Loucy (cell line): ENCODE results near the gene NFYB.

Experiments used
- H2AFZ ChIP-seq: fragments of 200-600 bp; sonication (generic); 2 replicates; pipeline ENCODE4 v1.6.0; 2016; ENCODE audit warnings: antibody characterized with exemption, mild to moderate bottlenecking, low read length, moderate library complexity
- H3F3A ChIP-seq: fragments of 200-600 bp; 2 replicates; pipeline ENCODE4 v1.6.0; 2016; ENCODE audit warnings: antibody characterized with exemption, low read depth, mild to moderate bottlenecking
- H3K27me3 ChIP-seq: fragments of 200-600 bp; sonication (generic); 2 replicates; pipeline ENCODE4 v1.6.1; 2014; ENCODE audit warnings: low read length, mild to moderate bottlenecking; ENCODE audit not compliant: insufficient read depth, poor library complexity, severe bottlenecking
- H3K36me3 ChIP-seq: fragments of 200-600 bp; sonication (generic); 2 replicates; pipeline ENCODE4 v1.6.1; 2016; ENCODE audit warnings: low read length; ENCODE audit not compliant: insufficient read depth
- H3K4me1 ChIP-seq: fragments of 200-600 bp; sonication (generic); 2 replicates; pipeline ENCODE4 v1.5.1; 2014; ENCODE audit warnings: low read length, mild to moderate bottlenecking; ENCODE audit not compliant: insufficient read depth, poor library complexity, severe bottlenecking
- H3K4me2 ChIP-seq: fragments of 200-600 bp; sonication (generic); 2 replicates; pipeline ENCODE4 v1.6.0; 2014; ENCODE audit warnings: antibody characterized with exemption, low read length, low read depth, mild to moderate bottlenecking; ENCODE audit not compliant: poor library complexity, severe bottlenecking
- H3K4me3 ChIP-seq: fragments of 200-600 bp; sonication (generic); 2 replicates; pipeline ENCODE4 v1.5.1; 2014; ENCODE audit warnings: low read length, mild to moderate bottlenecking, mixed read lengths; ENCODE audit not compliant: poor library complexity, severe bottlenecking
- H3K79me2 ChIP-seq: fragments of 200-600 bp; sonication (generic); 2 replicates; pipeline ENCODE4 v1.6.1; 2014; ENCODE audit warnings: low read length; ENCODE audit not compliant: insufficient read depth
- H3K9ac ChIP-seq: fragments of 200-600 bp; sonication (generic); 2 replicates; pipeline ENCODE4 v1.6.0; 2014; ENCODE audit warnings: mild to moderate bottlenecking, low read depth, low read length, moderate library complexity; ENCODE audit not compliant: poor library complexity, severe bottlenecking
- H3K9me2 ChIP-seq: fragments of 200-600 bp; sonication (generic); replicated peaks from 2 replicates; pipeline ENCODE4 v1.6.1; 2016; ENCODE audit warnings: low read depth, low read length, mixed read lengths
- H3K9me3 ChIP-seq: fragments of 200-600 bp; sonication (generic); 2 replicates; pipeline ENCODE4 v1.6.1; 2014; ENCODE audit warnings: mild to moderate bottlenecking, antibody characterized with exemption, low read length, low read depth; ENCODE audit not compliant: insufficient read depth
- H4K20me1 ChIP-seq: fragments of 200-600 bp; sonication (generic); 2 replicates; pipeline ENCODE4 v1.6.0; 2014; ENCODE audit warnings: antibody characterized with exemption, low read length, mild to moderate bottlenecking; ENCODE audit not compliant: insufficient read depth, poor library complexity, severe bottlenecking
- CTCF ChIP-seq: fragments of 200-600 bp; sonication (generic); conservative IDR thresholded peaks from 2 replicates; pipeline ENCODE4 v1.5.1; 2014; ENCODE audit warnings: mild to moderate bottlenecking, antibody characterized with exemption, low read length
- EZH2phosphoT487 ChIP-seq: fragments of 200-600 bp; IDR thresholded peaks from 2 replicates; pipeline ENCODE4 v1.6.1; 2018; ENCODE audit warnings: antibody characterized with exemption, mild to moderate bottlenecking, moderate library complexity, borderline replicate concordance

The NFYB gene

GRCh38 chr12:104150416-104150815 is 12.4 kb upstream of the NFYB start:
- no peaks in the 10 kb centered on the region for H3K27me3 ChIP-seq
- no peak overlapping the region for H2AFZ ChIP-seq

GRCh38 chr12:104147346-104147745 is 9.3 kb upstream of the NFYB start:
- Histone ChIP-seq H3K4me3 (no peak overlapping the region), H4K20me1 (no peaks in the 10 kb centered on the region), H2AFZ (no peak overlapping the region), H3K9me2 (no peaks in the 10 kb centered on the region), H3K4me1 (no peaks in the 10 kb centered on the region), H3F3A (no peaks in the 10 kb centered on the region), H3K79me2 (no peaks in the 10 kb centered on the region), H3K36me3 (no peaks in the 10 kb centered on the region), H3K27me3 (no peaks in the 10 kb centered on the region), H3K9ac (no peak overlapping the region), H3K4me2 (no peak overlapping the region), H3K9me3 (0 out of 2 replicates have a peak, but pooled peaks cover 4% of the 10 kb centered on the region)
- TF ChIP-seq CTCF (no peak), EZH2phosphoT487 (no peak)

More at GRCh38 chr12:104150416-104150815, 12.4 kb upstream of the NFYB start:
- Histone ChIP-seq H3K9ac (no peak overlapping the region), H3K9me2 (no peaks in the 10 kb centered on the region), H3K36me3 (no peaks in the 10 kb centered on the region), H3K4me3 (no peak overlapping the region), H3K4me2 (no peak overlapping the region), H3K79me2 (no peaks in the 10 kb centered on the region), H3K9me3 (no peaks in the 10 kb centered on the region), H4K20me1 (no peaks in the 10 kb centered on the region), H3K4me1 (no peaks in the 10 kb centered on the region), H3F3A (no peaks in the 10 kb centered on the region)
- TF ChIP-seq CTCF (no peak), EZH2phosphoT487 (no peak)

GRCh38 chr12:104143918-104144317 is 5.9 kb upstream of the NFYB start:
- H3K4me2 ChIP-seq: no peak overlapping the region
- 0 out of 2 replicates have a peak, but pooled peaks cover 4% of the 10 kb centered on the region for H3K9me3 ChIP-seq
- H3K36me3 ChIP-seq: no peaks in the 10 kb centered on the region
- TF ChIP-seq EZH2phosphoT487 (no peak), CTCF (no peak)
- no peaks in the 10 kb centered on the region for H3K27me3 ChIP-seq
- H3F3A ChIP-seq: 0 out of 2 replicates have a peak, but pooled peaks cover 3% of the 10 kb centered on the region
- no peak overlapping the region for H3K4me3 ChIP-seq
- no peak overlapping the region for H2AFZ ChIP-seq
- no peaks in the 10 kb centered on the region for H3K79me2 ChIP-seq
- H4K20me1 ChIP-seq: no peaks in the 10 kb centered on the region
- peaks cover 2% of the 10 kb centered on the region for H3K4me1 ChIP-seq
- H3K9me2 ChIP-seq: no peaks in the 10 kb centered on the region
- H3K9ac ChIP-seq: no peak overlapping the region
